GM12874 (cell line): ENCODE measurements around the gene SAXO1.

ENCODE experiments used
- TF ChIP-seq, protein P1 (sequence below): IDR thresholded peaks from 2 replicates; pipeline ENCODE4 v1.5.1; 2011; ENCODE audit warnings: low read depth, mild to moderate bottlenecking, control low read depth, low read length, moderate library complexity; ENCODE audit not compliant: insufficient read depth

The SAXO1 gene

DNA sequence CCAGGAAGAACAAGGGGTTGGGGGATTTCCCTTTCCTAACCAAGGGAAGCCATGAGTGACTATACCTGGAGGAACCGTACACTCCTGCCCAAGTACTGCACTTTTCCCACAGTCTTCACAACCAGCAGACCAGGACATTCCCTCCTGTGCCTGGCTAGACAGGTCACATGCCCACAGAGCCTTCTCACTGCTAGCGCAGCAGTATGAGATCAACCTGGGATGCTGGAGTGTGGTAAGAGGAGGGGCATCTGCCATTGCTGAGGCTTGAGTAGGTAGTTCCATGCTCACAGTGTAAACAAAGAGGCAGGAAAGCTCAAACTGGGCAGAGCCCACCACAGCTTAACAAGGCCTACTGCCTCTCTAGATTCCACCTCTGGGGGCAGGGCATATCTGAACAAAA is 35.9 kb downstream of the SAXO1 start:
- TF ChIP-seq, protein P1, sequence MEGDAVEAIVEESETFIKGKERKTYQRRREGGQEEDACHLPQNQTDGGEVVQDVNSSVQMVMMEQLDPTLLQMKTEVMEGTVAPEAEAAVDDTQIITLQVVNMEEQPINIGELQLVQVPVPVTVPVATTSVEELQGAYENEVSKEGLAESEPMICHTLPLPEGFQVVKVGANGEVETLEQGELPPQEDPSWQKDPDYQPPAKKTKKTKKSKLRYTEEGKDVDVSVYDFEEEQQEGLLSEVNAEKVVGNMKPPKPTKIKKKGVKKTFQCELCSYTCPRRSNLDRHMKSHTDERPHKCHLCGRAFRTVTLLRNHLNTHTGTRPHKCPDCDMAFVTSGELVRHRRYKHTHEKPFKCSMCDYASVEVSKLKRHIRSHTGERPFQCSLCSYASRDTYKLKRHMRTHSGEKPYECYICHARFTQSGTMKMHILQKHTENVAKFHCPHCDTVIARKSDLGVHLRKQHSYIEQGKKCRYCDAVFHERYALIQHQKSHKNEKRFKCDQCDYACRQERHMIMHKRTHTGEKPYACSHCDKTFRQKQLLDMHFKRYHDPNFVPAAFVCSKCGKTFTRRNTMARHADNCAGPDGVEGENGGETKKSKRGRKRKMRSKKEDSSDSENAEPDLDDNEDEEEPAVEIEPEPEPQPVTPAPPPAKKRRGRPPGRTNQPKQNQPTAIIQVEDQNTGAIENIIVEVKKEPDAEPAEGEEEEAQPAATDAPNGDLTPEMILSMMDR, result no peak

- TF ChIP-seq, protein P1, result no peak
Observed at GRCh38 chr9:18996211-18996610, 36.8 kb downstream of the SAXO1 start.

- TF ChIP-seq, protein P1, result no peak
Observed at GRCh38 chr9:18994263-18994916, 38.6 kb downstream of the SAXO1 start.

DNA sequence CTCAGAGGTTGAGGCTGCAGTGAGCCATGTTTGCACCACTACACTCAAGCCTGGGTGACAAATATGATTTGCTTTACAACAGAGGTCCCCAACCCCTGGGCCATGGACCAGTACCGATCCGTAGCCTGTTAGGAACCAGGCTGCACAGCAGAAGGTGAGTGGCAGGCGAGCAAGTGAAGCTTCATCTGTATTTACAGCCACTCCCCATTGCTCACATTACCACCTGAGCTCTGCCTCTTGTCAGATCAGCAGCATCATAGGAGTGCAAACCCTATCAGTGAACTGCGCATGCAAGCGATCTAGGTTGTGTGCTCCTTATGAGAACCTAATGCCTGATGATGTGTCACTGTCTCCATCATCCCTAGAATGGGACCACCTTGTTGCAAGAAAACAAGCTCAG is 42.5 kb downstream of the SAXO1 start:
- TF ChIP-seq, protein P1, result no peak

DNA sequence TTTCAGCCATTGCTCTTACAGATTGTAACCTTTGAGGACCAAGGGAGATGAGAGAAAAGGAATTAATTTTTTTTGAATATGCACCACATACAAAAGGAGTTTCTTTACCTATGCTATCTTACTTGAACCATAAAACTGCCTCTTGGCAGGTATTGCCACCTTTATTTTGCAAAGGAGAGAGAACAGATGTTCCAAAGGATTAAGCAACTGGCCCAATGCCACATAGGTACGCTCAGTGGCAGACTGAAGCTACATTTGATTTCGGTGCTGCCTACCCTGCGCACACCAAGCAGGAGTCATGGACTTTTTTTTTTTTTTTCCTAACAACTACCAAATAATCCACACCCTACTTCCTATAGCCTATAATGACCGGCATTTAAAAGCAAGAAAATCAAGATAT is 43.1 kb downstream of the SAXO1 start:
- TF ChIP-seq, protein P1, result no peak

DNA sequence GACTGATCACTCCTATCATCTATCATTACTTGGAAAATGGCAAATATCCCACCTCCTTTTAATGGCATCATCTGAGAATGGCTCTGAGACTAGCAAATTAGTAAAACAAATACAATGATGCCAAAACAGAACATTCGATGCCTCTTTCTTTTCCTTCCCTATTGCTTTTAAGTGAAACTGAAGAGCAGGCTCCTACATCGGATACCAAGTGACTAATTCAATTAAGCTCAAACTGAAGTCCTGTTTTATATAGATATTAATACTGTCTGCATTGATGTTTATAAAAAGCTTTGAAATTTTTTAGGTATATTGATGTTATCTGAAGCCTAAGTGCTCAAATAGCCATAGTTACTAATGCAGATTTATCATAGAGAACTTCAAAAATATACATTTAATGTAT is 43.9 kb downstream of the SAXO1 start:
- TF ChIP-seq, protein P1, result no peak

GRCh38 chr9:18988003-18988402 is 45.0 kb downstream of the SAXO1 start:
- TF ChIP-seq, protein P1, result no peak
